Measurements from ENCODE around the gene ZNF827.
A peak's percentile ranks its signal among the peaks of the same experiment; 100 is the strongest.

Gene ZNF827

DNA sequence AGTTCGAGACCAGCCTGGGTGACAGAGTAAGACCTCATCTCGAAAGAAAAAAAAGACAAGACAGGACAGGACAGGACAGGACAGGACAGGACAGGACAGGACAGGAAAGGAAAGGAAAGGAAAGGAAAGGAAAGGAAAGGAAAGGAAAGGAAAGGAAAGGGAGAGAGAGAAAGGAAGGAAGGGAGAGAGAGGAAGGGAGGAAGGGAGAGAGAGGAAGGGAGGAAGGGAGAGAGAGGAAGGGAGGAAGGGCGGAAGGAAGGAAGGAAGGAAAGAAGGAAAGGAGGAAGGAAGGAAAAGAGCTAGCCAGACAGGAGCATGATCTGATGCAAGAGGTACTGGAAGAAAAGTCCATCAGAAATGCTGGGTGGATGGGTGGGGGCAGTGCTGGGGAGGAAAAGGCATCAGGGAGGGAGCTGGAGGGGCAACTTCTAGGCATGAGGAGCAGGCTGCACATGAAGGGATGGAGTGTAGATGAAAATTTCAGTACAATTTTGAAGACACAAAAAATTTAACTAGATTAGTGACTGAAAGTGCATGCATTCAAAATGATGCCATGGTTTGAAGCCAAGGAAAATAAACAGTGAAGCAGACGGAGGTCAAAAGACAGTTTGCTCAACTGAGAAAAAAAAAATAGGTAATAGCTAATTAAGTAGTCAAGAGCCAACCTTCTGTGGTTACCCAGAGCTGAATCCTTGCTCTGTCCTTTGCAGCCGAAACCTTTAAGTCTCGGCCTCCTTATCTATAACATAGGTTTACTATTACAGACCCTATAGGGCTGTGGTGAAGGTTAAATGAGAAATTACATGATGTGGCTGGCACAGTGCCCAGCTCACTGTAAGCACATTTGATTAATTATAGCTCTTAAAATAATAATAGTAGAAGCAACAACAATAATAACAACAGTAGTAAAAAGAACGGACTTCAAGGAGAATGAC is 59.9 kb downstream of the ZNF827 start (continued):
- TF ChIP-seq ZNF521 (tag by site-specific recombination; IDR thresholded peaks at IDR 0.05) = no peak
- TF ChIP-seq ZNF335 (tag by site-specific recombination; conservative IDR thresholded peaks at IDR 0.05) = no peak
- no peak for TF ChIP-seq SCRT1 (tag by site-specific recombination; IDR thresholded peaks at IDR 0.05; ENCODE audit: borderline replicate concordance)
- TF ChIP-seq ZNF514 (tag by site-specific recombination; IDR thresholded peaks at IDR 0.05) = no peak
- no peak for TF ChIP-seq ZNF600 (tag by site-specific recombination; IDR thresholded peaks at IDR 0.05)
- TF ChIP-seq ZSCAN23 (tag by site-specific recombination; IDR thresholded peaks at IDR 0.05) = no peak
- no peak for TF ChIP-seq SALL2 (tag by site-specific recombination; IDR thresholded peaks at IDR 0.05; ENCODE audit: borderline replicate concordance)
- TF ChIP-seq, protein P1, sequence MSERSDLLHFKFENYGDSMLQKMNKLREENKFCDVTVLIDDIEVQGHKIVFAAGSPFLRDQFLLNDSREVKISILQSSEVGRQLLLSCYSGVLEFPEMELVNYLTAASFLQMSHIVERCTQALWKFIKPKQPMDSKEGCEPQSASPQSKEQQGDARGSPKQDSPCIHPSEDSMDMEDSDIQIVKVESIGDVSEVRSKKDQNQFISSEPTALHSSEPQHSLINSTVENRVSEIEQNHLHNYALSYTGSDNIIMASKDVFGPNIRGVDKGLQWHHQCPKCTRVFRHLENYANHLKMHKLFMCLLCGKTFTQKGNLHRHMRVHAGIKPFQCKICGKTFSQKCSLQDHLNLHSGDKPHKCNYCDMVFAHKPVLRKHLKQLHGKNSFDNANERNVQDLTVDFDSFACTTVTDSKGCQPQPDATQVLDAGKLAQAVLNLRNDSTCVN (tag by site-specific recombination; optimal IDR thresholded peaks at IDR 0.05) = no peak
- TF ChIP-seq, protein P2, sequence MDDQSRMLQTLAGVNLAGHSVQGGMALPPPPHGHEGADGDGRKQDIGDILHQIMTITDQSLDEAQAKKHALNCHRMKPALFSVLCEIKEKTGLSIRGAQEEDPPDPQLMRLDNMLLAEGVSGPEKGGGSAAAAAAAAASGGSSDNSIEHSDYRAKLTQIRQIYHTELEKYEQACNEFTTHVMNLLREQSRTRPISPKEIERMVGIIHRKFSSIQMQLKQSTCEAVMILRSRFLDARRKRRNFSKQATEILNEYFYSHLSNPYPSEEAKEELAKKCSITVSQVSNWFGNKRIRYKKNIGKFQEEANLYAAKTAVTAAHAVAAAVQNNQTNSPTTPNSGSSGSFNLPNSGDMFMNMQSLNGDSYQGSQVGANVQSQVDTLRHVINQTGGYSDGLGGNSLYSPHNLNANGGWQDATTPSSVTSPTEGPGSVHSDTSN (CRISPR knock-in tag; IDR thresholded peaks at IDR 0.05) = no peak
- TF ChIP-seq ZNF37A (tag by site-specific recombination; IDR thresholded peaks at IDR 0.05) = no peak
- no peak for TF ChIP-seq ZNF239 (tag by site-specific recombination; IDR thresholded peaks at IDR 0.05)
- no peak for TF ChIP-seq ZNF2 (tag by site-specific recombination; IDR thresholded peaks at IDR 0.05)
- no peak for TF ChIP-seq ZNF555 (tag by site-specific recombination; conservative IDR thresholded peaks at IDR 0.05)
- TF ChIP-seq, protein P3, sequence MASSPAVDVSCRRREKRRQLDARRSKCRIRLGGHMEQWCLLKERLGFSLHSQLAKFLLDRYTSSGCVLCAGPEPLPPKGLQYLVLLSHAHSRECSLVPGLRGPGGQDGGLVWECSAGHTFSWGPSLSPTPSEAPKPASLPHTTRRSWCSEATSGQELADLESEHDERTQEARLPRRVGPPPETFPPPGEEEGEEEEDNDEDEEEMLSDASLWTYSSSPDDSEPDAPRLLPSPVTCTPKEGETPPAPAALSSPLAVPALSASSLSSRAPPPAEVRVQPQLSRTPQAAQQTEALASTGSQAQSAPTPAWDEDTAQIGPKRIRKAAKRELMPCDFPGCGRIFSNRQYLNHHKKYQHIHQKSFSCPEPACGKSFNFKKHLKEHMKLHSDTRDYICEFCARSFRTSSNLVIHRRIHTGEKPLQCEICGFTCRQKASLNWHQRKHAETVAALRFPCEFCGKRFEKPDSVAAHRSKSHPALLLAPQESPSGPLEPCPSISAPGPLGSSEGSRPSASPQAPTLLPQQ (tag by site-specific recombination; IDR thresholded peaks at IDR 0.05) = peak; percentile 45
- no peak for TF ChIP-seq ZNF133 (tag by site-specific recombination; IDR thresholded peaks at IDR 0.05)
- no peak for TF ChIP-seq RBAK (tag by site-specific recombination; IDR thresholded peaks at IDR 0.05)
- TF ChIP-seq, protein P4, sequence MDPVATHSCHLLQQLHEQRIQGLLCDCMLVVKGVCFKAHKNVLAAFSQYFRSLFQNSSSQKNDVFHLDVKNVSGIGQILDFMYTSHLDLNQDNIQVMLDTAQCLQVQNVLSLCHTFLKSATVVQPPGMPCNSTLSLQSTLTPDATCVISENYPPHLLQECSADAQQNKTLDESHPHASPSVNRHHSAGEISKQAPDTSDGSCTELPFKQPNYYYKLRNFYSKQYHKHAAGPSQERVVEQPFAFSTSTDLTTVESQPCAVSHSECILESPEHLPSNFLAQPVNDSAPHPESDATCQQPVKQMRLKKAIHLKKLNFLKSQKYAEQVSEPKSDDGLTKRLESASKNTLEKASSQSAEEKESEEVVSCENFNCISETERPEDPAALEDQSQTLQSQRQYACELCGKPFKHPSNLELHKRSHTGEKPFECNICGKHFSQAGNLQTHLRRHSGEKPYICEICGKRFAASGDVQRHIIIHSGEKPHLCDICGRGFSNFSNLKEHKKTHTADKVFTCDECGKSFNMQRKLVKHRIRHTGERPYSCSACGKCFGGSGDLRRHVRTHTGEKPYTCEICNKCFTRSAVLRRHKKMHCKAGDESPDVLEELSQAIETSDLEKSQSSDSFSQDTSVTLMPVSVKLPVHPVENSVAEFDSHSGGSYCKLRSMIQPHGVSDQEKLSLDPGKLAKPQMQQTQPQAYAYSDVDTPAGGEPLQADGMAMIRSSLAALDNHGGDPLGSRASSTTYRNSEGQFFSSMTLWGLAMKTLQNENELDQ (tag by site-specific recombination; IDR thresholded peaks at IDR 0.05; ENCODE audit: low read depth) = no peak
- TF ChIP-seq ZNF558 (tag by site-specific recombination; IDR thresholded peaks at IDR 0.05) = no peak
- TF ChIP-seq ZNF707 (tag by site-specific recombination; IDR thresholded peaks at IDR 0.05) = no peak
- no peak for TF ChIP-seq ZNF184 (tag by site-specific recombination; IDR thresholded peaks at IDR 0.05)
- TF ChIP-seq, protein P5, sequence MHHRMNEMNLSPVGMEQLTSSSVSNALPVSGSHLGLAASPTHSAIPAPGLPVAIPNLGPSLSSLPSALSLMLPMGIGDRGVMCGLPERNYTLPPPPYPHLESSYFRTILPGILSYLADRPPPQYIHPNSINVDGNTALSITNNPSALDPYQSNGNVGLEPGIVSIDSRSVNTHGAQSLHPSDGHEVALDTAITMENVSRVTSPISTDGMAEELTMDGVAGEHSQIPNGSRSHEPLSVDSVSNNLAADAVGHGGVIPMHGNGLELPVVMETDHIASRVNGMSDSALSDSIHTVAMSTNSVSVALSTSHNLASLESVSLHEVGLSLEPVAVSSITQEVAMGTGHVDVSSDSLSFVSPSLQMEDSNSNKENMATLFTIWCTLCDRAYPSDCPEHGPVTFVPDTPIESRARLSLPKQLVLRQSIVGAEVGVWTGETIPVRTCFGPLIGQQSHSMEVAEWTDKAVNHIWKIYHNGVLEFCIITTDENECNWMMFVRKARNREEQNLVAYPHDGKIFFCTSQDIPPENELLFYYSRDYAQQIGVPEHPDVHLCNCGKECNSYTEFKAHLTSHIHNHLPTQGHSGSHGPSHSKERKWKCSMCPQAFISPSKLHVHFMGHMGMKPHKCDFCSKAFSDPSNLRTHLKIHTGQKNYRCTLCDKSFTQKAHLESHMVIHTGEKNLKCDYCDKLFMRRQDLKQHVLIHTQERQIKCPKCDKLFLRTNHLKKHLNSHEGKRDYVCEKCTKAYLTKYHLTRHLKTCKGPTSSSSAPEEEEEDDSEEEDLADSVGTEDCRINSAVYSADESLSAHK (tag by site-specific recombination; IDR thresholded peaks at IDR 0.05) = peak; percentile 56
- TF ChIP-seq, protein P6, sequence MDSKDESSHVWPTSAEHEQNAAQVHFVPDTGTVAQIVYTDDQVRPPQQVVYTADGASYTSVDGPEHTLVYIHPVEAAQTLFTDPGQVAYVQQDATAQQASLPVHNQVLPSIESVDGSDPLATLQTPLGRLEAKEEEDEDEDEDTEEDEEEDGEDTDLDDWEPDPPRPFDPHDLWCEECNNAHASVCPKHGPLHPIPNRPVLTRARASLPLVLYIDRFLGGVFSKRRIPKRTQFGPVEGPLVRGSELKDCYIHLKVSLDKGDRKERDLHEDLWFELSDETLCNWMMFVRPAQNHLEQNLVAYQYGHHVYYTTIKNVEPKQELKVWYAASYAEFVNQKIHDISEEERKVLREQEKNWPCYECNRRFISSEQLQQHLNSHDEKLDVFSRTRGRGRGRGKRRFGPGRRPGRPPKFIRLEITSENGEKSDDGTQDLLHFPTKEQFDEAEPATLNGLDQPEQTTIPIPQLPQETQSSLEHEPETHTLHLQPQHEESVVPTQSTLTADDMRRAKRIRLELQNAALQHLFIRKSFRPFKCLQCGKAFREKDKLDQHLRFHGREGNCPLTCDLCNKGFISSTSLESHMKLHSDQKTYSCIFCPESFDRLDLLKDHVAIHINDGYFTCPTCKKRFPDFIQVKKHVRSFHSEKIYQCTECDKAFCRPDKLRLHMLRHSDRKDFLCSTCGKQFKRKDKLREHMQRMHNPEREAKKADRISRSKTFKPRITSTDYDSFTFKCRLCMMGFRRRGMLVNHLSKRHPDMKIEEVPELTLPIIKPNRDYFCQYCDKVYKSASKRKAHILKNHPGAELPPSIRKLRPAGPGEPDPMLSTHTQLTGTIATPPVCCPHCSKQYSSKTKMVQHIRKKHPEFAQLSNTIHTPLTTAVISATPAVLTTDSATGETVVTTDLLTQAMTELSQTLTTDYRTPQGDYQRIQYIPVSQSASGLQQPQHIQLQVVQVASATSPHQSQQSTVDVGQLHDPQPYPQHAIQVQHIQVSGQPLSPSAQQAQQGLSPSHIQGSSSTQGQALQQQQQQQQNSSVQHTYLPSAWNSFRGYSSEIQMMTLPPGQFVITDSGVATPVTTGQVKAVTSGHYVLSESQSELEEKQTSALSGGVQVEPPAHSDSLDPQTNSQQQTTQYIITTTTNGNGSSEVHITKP (tag by site-specific recombination; IDR thresholded peaks at IDR 0.05) = peak; percentile 24; the same call in 1 of the 2 replicates
- no peak for TF ChIP-seq ZBTB20 (tag by site-specific recombination; IDR thresholded peaks at IDR 0.05)
- no peak for TF ChIP-seq ZNF416 (tag by site-specific recombination; IDR thresholded peaks at IDR 0.05)
- TF ChIP-seq HOXD13 (CRISPR knock-in tag; IDR thresholded peaks at IDR 0.05; ENCODE audit: borderline replicate concordance) = no peak
- TF ChIP-seq, protein P7, sequence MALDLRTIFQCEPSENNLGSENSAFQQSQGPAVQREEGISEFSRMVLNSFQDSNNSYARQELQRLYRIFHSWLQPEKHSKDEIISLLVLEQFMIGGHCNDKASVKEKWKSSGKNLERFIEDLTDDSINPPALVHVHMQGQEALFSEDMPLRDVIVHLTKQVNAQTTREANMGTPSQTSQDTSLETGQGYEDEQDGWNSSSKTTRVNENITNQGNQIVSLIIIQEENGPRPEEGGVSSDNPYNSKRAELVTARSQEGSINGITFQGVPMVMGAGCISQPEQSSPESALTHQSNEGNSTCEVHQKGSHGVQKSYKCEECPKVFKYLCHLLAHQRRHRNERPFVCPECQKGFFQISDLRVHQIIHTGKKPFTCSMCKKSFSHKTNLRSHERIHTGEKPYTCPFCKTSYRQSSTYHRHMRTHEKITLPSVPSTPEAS (tag by site-specific recombination; IDR thresholded peaks at IDR 0.05) = no peak

Data from HEK293 (cell line).